Activated naive CD4-positive, alpha-beta T cell treated with anti-CD3 and anti-CD28 coated beads, Interleukin-2, amount 10 ng/mL, durations not matched to agents 7 days and 5 days (primary cell): Measurements from ENCODE around the gene B4GALNT3.

Experiments used
- CTCF ChIA-PET: fragments of 350-600 bp; sonication (Branson Sonifier 250); formaldehyde crosslinking; loops from one replicate; lab custom pipeline; 2021; ENCODE audit warnings: antibody characterized with exemption; lab: Charles Lee
- DNase-seq: peaks from one replicate; pipeline ENCODE4 v3.0.0-alpha.2; 2020
- H3K27ac Mint-ChIP-seq: one replicate; pipeline ENCODE4 v1.8.0; 2021; ENCODE audit warnings: mild to moderate bottlenecking, moderate library complexity, mixed read lengths
- H3K27me3 Mint-ChIP-seq: one replicate; pipeline ENCODE4 v1.8.0; 2021; ENCODE audit warnings: mild to moderate bottlenecking, mixed read lengths
- H3K36me3 Mint-ChIP-seq: one replicate; pipeline ENCODE4 v1.8.0; 2021; ENCODE audit warnings: mixed read lengths
- H3K4me1 Mint-ChIP-seq: one replicate; pipeline ENCODE4 v1.8.0; 2021; ENCODE audit warnings: mixed read lengths
- H3K4me3 Mint-ChIP-seq: one replicate; pipeline ENCODE4 v1.8.0; 2021; ENCODE audit warnings: mild to moderate bottlenecking, moderate library complexity, mixed read lengths
- H3K9me3 Mint-ChIP-seq: one replicate; pipeline ENCODE4 v1.8.0; 2021; ENCODE audit warnings: mixed read lengths

Gene B4GALNT3

GRCh38 chr12:460261-461230, 807 bp downstream of the B4GALNT3 start:
- CTCF ChIA-PET: no interaction called here
- Mint-ChIP-seq H3K4me3 (peak overlapping the region; percentile 78), H3K36me3 (no peaks in the 10 kb centered on the region), H3K27ac (no peak overlapping the region), H3K4me1 (peaks cover 13% of the 10 kb centered on the region), H3K27me3 (peaks cover 94% of the 10 kb centered on the region), H3K9me3 (no peaks in the 10 kb centered on the region)
- peak; percentile 55 for DNase-seq

GRCh38 chr12:461425-461824, 1.7 kb downstream of the B4GALNT3 start:
- DNase-seq: no peak
- Mint-ChIP-seq H3K36me3 (no peaks in the 10 kb centered on the region), H3K4me1 (peaks cover 13% of the 10 kb centered on the region), H3K27me3 (peaks cover 87% of the 10 kb centered on the region), H3K4me3 (peak overlapping the region; percentile 78), H3K9me3 (no peaks in the 10 kb centered on the region), H3K27ac (no peak overlapping the region)
- CTCF ChIA-PET: interaction anchor here (0.6 to 0.7 kb wide), 2 partner anchors 10 to 17 kb away, joined by 3 read pairs; no protein-coding TSS in a partner anchor

- peaks cover 70% of the 10 kb centered on the region for H3K27me3 Mint-ChIP-seq
These were observed 3.4 kb downstream of the B4GALNT3 start for GRCh38 chr12:462936-463705.

GRCh38 chr12:464484-465267, 4.9 kb downstream of the B4GALNT3 start:
- no peaks in the 10 kb centered on the region for H3K36me3 Mint-ChIP-seq
- H3K4me1 Mint-ChIP-seq: peaks cover 5% of the 10 kb centered on the region
- CTCF ChIA-PET: interaction anchor here (0.6 to 1.5 kb wide), 3 partner anchors 12 to 105 kb away, joined by 3 to 4 read pairs (median 3); no protein-coding TSS in a partner anchor
- no peak overlapping the region for H3K27ac Mint-ChIP-seq
- no peak overlapping the region for H3K4me3 Mint-ChIP-seq
- H3K9me3 Mint-ChIP-seq: no peaks in the 10 kb centered on the region
- DNase-seq: no peak
- H3K27me3 Mint-ChIP-seq: peaks cover 58% of the 10 kb centered on the region

More at GRCh38 chr12:462936-463705, 3.4 kb downstream of the B4GALNT3 start:
- Mint-ChIP-seq H3K4me1 (peaks cover 13% of the 10 kb centered on the region), H3K9me3 (no peaks in the 10 kb centered on the region), H3K4me3 (no peak overlapping the region), H3K36me3 (no peaks in the 10 kb centered on the region), H3K27ac (no peak overlapping the region)
- DNase-seq: no peak
- CTCF ChIA-PET: interaction anchor here (0.9 to 1.5 kb wide), 5 partner anchors 8 to 84 kb away, joined by 3 to 6 read pairs (median 4); no protein-coding TSS in a partner anchor

- Mint-ChIP-seq H3K4me1 (peaks cover 2% of the 10 kb centered on the region), H3K27me3 (peaks cover 53% of the 10 kb centered on the region), H3K27ac (no peak overlapping the region), H3K4me3 (no peak overlapping the region), H3K9me3 (no peaks in the 10 kb centered on the region), H3K36me3 (no peaks in the 10 kb centered on the region)
- CTCF ChIA-PET: no interaction called here
- DNase-seq: no peak
These were observed 6.3 kb downstream of the B4GALNT3 start for GRCh38 chr12:466039-466438.

GRCh38 chr12:466762-467161, 7.0 kb downstream of the B4GALNT3 start:
- no peaks in the 10 kb centered on the region for H3K36me3 Mint-ChIP-seq
- peaks cover 45% of the 10 kb centered on the region for H3K27me3 Mint-ChIP-seq
- CTCF ChIA-PET: interaction anchor here (1.4 to 1.9 kb wide), 2 partner anchors 11 to 80 kb away, joined by 5 to 7 read pairs; no protein-coding TSS in a partner anchor
- no peak for DNase-seq
- H3K4me3 Mint-ChIP-seq: no peak overlapping the region
- H3K4me1 Mint-ChIP-seq: no peaks in the 10 kb centered on the region
- no peaks in the 10 kb centered on the region for H3K9me3 Mint-ChIP-seq
- no peak overlapping the region for H3K27ac Mint-ChIP-seq

GRCh38 chr12:467591-467990, 7.9 kb downstream of the B4GALNT3 start:
- no peak overlapping the region for H3K27ac Mint-ChIP-seq
- DNase-seq: no peak
- H3K27me3 Mint-ChIP-seq: peaks cover 37% of the 10 kb centered on the region
- no peaks in the 10 kb centered on the region for H3K36me3 Mint-ChIP-seq
- H3K4me3 Mint-ChIP-seq: no peak overlapping the region
- H3K4me1 Mint-ChIP-seq: no peaks in the 10 kb centered on the region
- CTCF ChIA-PET: interaction anchor here (1.3 to 1.9 kb wide), 3 partner anchors 12 to 79 kb away, joined by 4 to 7 read pairs (median 5); no protein-coding TSS in a partner anchor
- H3K9me3 Mint-ChIP-seq: no peaks in the 10 kb centered on the region

- no peaks in the 10 kb centered on the region for H3K4me1 Mint-ChIP-seq
- no peak overlapping the region for H3K4me3 Mint-ChIP-seq
- CTCF ChIA-PET: interaction anchor here (1.3 to 1.9 kb wide), 2 partner anchors 62 to 78 kb away, joined by 4 to 7 read pairs; no protein-coding TSS in a partner anchor
- H3K27me3 Mint-ChIP-seq: peaks cover 29% of the 10 kb centered on the region
- H3K36me3 Mint-ChIP-seq: no peaks in the 10 kb centered on the region
- H3K27ac Mint-ChIP-seq: no peak overlapping the region
- no peak for DNase-seq
- H3K9me3 Mint-ChIP-seq: no peaks in the 10 kb centered on the region
These were observed 9.1 kb downstream of the B4GALNT3 start for GRCh38 chr12:468671-469389.

GRCh38 chr12:470133-470532, 10.4 kb downstream of the B4GALNT3 start:
- Mint-ChIP-seq H3K27me3 (peaks cover 24% of the 10 kb centered on the region), H3K4me3 (no peak overlapping the region), H3K27ac (no peak overlapping the region), H3K36me3 (no peaks in the 10 kb centered on the region), H3K4me1 (no peaks in the 10 kb centered on the region), H3K9me3 (no peaks in the 10 kb centered on the region)
- CTCF ChIA-PET: interaction anchor here (2.7 kb wide), 1 partner anchor 17 kb away, joined by 8 read pairs; no protein-coding TSS in a partner anchor
- no peak for DNase-seq

- H3K4me1 Mint-ChIP-seq: no peaks in the 10 kb centered on the region
- H3K27ac Mint-ChIP-seq: no peak overlapping the region
- H3K36me3 Mint-ChIP-seq: no peaks in the 10 kb centered on the region
- CTCF ChIA-PET: no interaction called here
- H3K27me3 Mint-ChIP-seq: peaks cover 39% of the 10 kb centered on the region
- no peak for DNase-seq
- no peaks in the 10 kb centered on the region for H3K9me3 Mint-ChIP-seq
- H3K4me3 Mint-ChIP-seq: no peak overlapping the region
These were observed 13.5 kb downstream of the B4GALNT3 start for GRCh38 chr12:473198-473597.

GRCh38 chr12:473863-474577, 14.3 kb downstream of the B4GALNT3 start:
- no peak for DNase-seq
- H3K4me3 Mint-ChIP-seq: no peak overlapping the region
- no peaks in the 10 kb centered on the region for H3K36me3 Mint-ChIP-seq
- H3K27ac Mint-ChIP-seq: no peak overlapping the region
- H3K4me1 Mint-ChIP-seq: no peaks in the 10 kb centered on the region
- CTCF ChIA-PET: no interaction called here
- peaks cover 40% of the 10 kb centered on the region for H3K27me3 Mint-ChIP-seq
- H3K9me3 Mint-ChIP-seq: no peaks in the 10 kb centered on the region

GRCh38 chr12:475286-475685, 15.5 kb downstream of the B4GALNT3 start:
- no peak overlapping the region for H3K4me3 Mint-ChIP-seq
- no peak for DNase-seq
- H3K27me3 Mint-ChIP-seq: peaks cover 35% of the 10 kb centered on the region
- no peaks in the 10 kb centered on the region for H3K9me3 Mint-ChIP-seq
- CTCF ChIA-PET: interaction anchor here (0.8 to 1.4 kb wide), 2 partner anchors 22 to 23 kb away, joined by 4 read pairs; no protein-coding TSS in a partner anchor
- H3K36me3 Mint-ChIP-seq: no peaks in the 10 kb centered on the region
- H3K4me1 Mint-ChIP-seq: no peaks in the 10 kb centered on the region
- no peak overlapping the region for H3K27ac Mint-ChIP-seq
